H9 (cell line): Measurements from ENCODE around the gene KTN1. TPM values are rescaled to one million over a fixed set of nuclear protein-coding genes. Genes with fewer than 3 reads are reported as not detected.

ENCODE experiments used
- DNase-seq: peaks from one replicate; pipeline ENCODE4 v3.0.0-alpha.2; 2017
- H2AFZ ChIP-seq: one replicate; pipeline ENCODE4 v1.6.1; 2013; ENCODE audit warnings: mild to moderate bottlenecking, low read length, control low read depth, moderate library complexity
- H2AK5ac ChIP-seq: 2 replicates; pipeline ENCODE4 v1.6.1; 2013; ENCODE audit warnings: low read length, control low read depth, mixed read lengths; ENCODE audit not compliant: insufficient read length
- H2BK120ac ChIP-seq: one replicate; pipeline ENCODE4 v1.6.1; 2013; ENCODE audit warnings: low read depth, mild to moderate bottlenecking, low read length, control low read depth, inconsistent platforms; ENCODE audit not compliant: poor library complexity, severe bottlenecking
- H2BK12ac ChIP-seq: 2 replicates; pipeline ENCODE4 v1.6.1; 2013; ENCODE audit warnings: low read length, control low read depth, mixed read lengths, low read depth; ENCODE audit not compliant: insufficient read length
- H2BK15ac ChIP-seq: 2 replicates; pipeline ENCODE4 v1.6.1; 2013; ENCODE audit warnings: low read depth, low read length, control low read depth
- H2BK20ac ChIP-seq: one replicate; pipeline ENCODE4 v1.6.1; 2013; ENCODE audit warnings: low read depth, mild to moderate bottlenecking, low read length, control low read depth, inconsistent platforms; ENCODE audit not compliant: poor library complexity, severe bottlenecking
- H2BK5ac ChIP-seq: 2 replicates; pipeline ENCODE4 v1.6.1; 2013; ENCODE audit warnings: low read length, control low read depth, mixed read lengths; ENCODE audit not compliant: insufficient read length
- H3K14ac ChIP-seq: 2 replicates; pipeline ENCODE4 v1.6.1; 2013; ENCODE audit warnings: low read length, control low read depth; ENCODE audit not compliant: insufficient read depth
- H3K18ac ChIP-seq: 2 replicates; pipeline ENCODE4 v1.6.1; 2013; ENCODE audit warnings: low read depth, mild to moderate bottlenecking, mixed read lengths, low read length, control low read depth; ENCODE audit not compliant: insufficient read length
- H3K23ac ChIP-seq: 2 replicates; pipeline ENCODE4 v1.6.1; 2013; ENCODE audit warnings: low read length, control low read depth, mixed read lengths, low read depth; ENCODE audit not compliant: insufficient read length
- H3K23me2 ChIP-seq: 2 replicates; pipeline ENCODE4 v1.6.1; 2013; ENCODE audit warnings: low read depth, mild to moderate bottlenecking, mixed read lengths, low read length, control low read depth; ENCODE audit not compliant: insufficient read length, poor library complexity, severe bottlenecking
- H3K27ac ChIP-seq: 2 replicates; pipeline ENCODE4 v1.5.1; 2013; ENCODE audit warnings: low read length, control low read depth, mixed read lengths, low read depth; ENCODE audit not compliant: insufficient read length
- H3K27me3 ChIP-seq: 2 replicates; pipeline ENCODE4 v1.6.1; 2013; ENCODE audit warnings: low read length, control low read depth, inconsistent platforms; ENCODE audit not compliant: insufficient read depth
- H3K4ac ChIP-seq: 2 replicates; pipeline ENCODE4 v1.6.1; 2013; ENCODE audit warnings: low read depth, mild to moderate bottlenecking, control low read depth, inconsistent platforms, low read length, moderate library complexity
- H3K4me1 ChIP-seq: 2 replicates; pipeline ENCODE4 v1.6.1; 2013; ENCODE audit warnings: low read length, control low read depth, inconsistent platforms; ENCODE audit not compliant: insufficient read depth
- H3K4me2 ChIP-seq: 2 replicates; pipeline ENCODE4 v1.6.1; 2013; ENCODE audit warnings: low read length, control low read depth, mixed read lengths; ENCODE audit not compliant: insufficient read length, insufficient read depth
- H3K56ac ChIP-seq: 2 replicates; pipeline ENCODE4 v1.6.1; 2013; ENCODE audit warnings: low read depth, mild to moderate bottlenecking, mixed read lengths, low read length, control low read depth; ENCODE audit not compliant: insufficient read length
- H3K79me1 ChIP-seq: 2 replicates; pipeline ENCODE4 v1.6.1; 2013; ENCODE audit warnings: low read depth, mild to moderate bottlenecking, moderate library complexity, low read length, control low read depth, inconsistent platforms; ENCODE audit not compliant: insufficient read depth, poor library complexity, severe bottlenecking
- H3K79me2 ChIP-seq: 2 replicates; pipeline ENCODE4 v1.6.1; 2013; ENCODE audit warnings: low read length, control low read depth, inconsistent platforms; ENCODE audit not compliant: insufficient read depth
- H3K9ac ChIP-seq: 2 replicates; pipeline ENCODE4 v1.6.1; 2013; ENCODE audit warnings: low read length, control low read depth, mixed read lengths; ENCODE audit not compliant: insufficient read length; ENCODE audit errors: extremely low read depth
- H3K9me3 ChIP-seq: one replicate; pipeline ENCODE4 v1.6.1; 2013; ENCODE audit warnings: low read depth, low read length, inconsistent platforms; ENCODE audit not compliant: control insufficient read depth
- H3T11ph ChIP-seq: one replicate; pipeline ENCODE4 v1.6.1; 2013; ENCODE audit warnings: mild to moderate bottlenecking, low read length, control low read depth, inconsistent platforms
- H4K20me1 ChIP-seq: one replicate; pipeline ENCODE4 v1.6.1; 2013; ENCODE audit not compliant: control insufficient read depth, insufficient read length, insufficient read depth
- H4K5ac ChIP-seq: 2 replicates; pipeline ENCODE4 v1.6.1; 2013; ENCODE audit warnings: low read depth, mild to moderate bottlenecking, mixed read lengths, low read length, control low read depth; ENCODE audit not compliant: insufficient read length
- H4K8ac ChIP-seq: replicated peaks from 2 replicates; pipeline ENCODE4 v1.6.1; 2013; ENCODE audit warnings: low read length, control low read depth, mixed read lengths, low read depth; ENCODE audit not compliant: insufficient read length
- H4K91ac ChIP-seq: 2 replicates; pipeline ENCODE4 v1.6.1; 2013; ENCODE audit warnings: low read depth, mild to moderate bottlenecking, moderate library complexity, mixed read lengths, low read length, control low read depth; ENCODE audit not compliant: insufficient read length
- H3K27ac Mint-ChIP-seq, 3 experiments: 2 replicates in 2 of 3; 3 replicates in 1 of 3; pipeline ENCODE4 v1.8.0; 2020 to 2021; ENCODE audit warnings: mixed read lengths in 3 of 3, mild to moderate bottlenecking in 1 of 3, moderate library complexity in 1 of 3
- H3K27me3 Mint-ChIP-seq: 2 replicates; pipeline ENCODE4 v1.8.0; 2021; ENCODE audit warnings: low read depth, mild to moderate bottlenecking, moderate library complexity, mixed read lengths
- H3K36me3 Mint-ChIP-seq, 3 experiments: 2 replicates in 2 of 3; 3 replicates in 1 of 3; pipeline ENCODE4 v1.8.0; 2020 to 2021; ENCODE audit warnings: low read depth in 3 of 3, mixed read lengths in 3 of 3; ENCODE audit not compliant: insufficient read depth in 1 of 3
- H3K4me1 Mint-ChIP-seq, 2 experiments: 2 replicates each; pipeline ENCODE4 v1.8.0; 2020; ENCODE audit warnings: mixed read lengths in 2 of 2
- H3K4me3 Mint-ChIP-seq, 2 experiments: 2 replicates in 1 of 2; 3 replicates in 1 of 2; pipeline ENCODE4 v1.8.0; 2020 to 2021; ENCODE audit warnings: mild to moderate bottlenecking in 2 of 2, mixed read lengths in 2 of 2, moderate library complexity in 1 of 2
- H3K9me3 Mint-ChIP-seq, 2 experiments: 2 replicates in 1 of 2; 3 replicates in 1 of 2; pipeline ENCODE4 v1.8.0; 2020; ENCODE audit warnings: mild to moderate bottlenecking in 2 of 2, mixed read lengths in 2 of 2, moderate library complexity in 1 of 2
- total RNA-seq: library from RNA; stranded (reverse); gene quantifications from 2 replicates; pipeline ENCODE4 v1.2.1, GENCODE V29; 2021
- TF ChIP-seq, protein P1 (sequence below): fragments of 200-600 bp; sonication (generic); conservative IDR thresholded peaks from 3 replicates; pipeline ENCODE4 v1.8.0; 2021; ENCODE audit warnings: antibody characterized with exemption, mild to moderate bottlenecking

KTN1 gene
- total RNA-seq, 1 experiment from 2014 or later, result 128 TPM

DNA sequence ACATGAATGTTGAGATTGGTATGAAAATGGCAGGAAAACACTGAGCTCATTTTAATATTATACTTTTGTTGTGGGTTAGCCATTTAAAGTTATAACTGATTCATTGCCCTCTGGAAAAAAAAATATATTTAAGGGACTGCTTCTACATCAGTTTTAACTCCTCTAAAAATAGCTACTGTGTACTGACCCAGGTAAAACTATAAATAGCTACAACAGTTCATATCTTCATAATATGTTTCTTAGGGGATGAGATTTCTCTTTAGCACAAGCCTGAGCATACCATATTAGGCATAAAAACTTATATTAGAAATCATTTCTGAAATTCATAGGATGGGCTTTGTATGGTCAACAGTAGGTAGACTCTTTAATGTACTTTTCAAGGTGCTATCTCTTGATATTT lies 81.0 kb downstream of the KTN1 start:
- Histone ChIP-seq H3K4ac (no peak overlapping the region), H2AK5ac (no peak overlapping the region), H3K27me3 (no peaks in the 10 kb centered on the region), H4K8ac (no peak overlapping the region), H2BK15ac (no peak overlapping the region), H4K20me1 (no peaks in the 10 kb centered on the region), H2AFZ (no peak overlapping the region), H3K23ac (no peak overlapping the region), H2BK5ac (no peak overlapping the region), H4K5ac (no peak overlapping the region), H2BK20ac (no peak overlapping the region), H3K4me1 (no peaks in the 10 kb centered on the region), H4K91ac (no peak overlapping the region), H3K9me3 (no peaks in the 10 kb centered on the region), H2BK12ac (no peak overlapping the region), H3K18ac (no peak overlapping the region), H3K23me2 (no peaks in the 10 kb centered on the region), H2BK120ac (no peak overlapping the region), H3K56ac (no peak overlapping the region), H3K4me2 (no peak overlapping the region), H3K9ac (no peak overlapping the region), H3K79me2 (no peaks in the 10 kb centered on the region), H3K79me1 (no peaks in the 10 kb centered on the region), H3T11ph (no peak overlapping the region), H3K14ac (no peak overlapping the region), H3K27ac (no peak overlapping the region)
- peaks cover 5 to 62% (median 45%) of the 10 kb centered on the region in 3 experiments; a peak in 6 of 7 replicates for H3K36me3 Mint-ChIP-seq
- TF ChIP-seq, protein P1, sequence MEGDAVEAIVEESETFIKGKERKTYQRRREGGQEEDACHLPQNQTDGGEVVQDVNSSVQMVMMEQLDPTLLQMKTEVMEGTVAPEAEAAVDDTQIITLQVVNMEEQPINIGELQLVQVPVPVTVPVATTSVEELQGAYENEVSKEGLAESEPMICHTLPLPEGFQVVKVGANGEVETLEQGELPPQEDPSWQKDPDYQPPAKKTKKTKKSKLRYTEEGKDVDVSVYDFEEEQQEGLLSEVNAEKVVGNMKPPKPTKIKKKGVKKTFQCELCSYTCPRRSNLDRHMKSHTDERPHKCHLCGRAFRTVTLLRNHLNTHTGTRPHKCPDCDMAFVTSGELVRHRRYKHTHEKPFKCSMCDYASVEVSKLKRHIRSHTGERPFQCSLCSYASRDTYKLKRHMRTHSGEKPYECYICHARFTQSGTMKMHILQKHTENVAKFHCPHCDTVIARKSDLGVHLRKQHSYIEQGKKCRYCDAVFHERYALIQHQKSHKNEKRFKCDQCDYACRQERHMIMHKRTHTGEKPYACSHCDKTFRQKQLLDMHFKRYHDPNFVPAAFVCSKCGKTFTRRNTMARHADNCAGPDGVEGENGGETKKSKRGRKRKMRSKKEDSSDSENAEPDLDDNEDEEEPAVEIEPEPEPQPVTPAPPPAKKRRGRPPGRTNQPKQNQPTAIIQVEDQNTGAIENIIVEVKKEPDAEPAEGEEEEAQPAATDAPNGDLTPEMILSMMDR, result no peak
- no peak for DNase-seq
- H3K4me1 Mint-ChIP-seq, result no peaks in the 10 kb centered on the region
- H3K4me3 Mint-ChIP-seq, result no peak overlapping the region
- no peaks in the 10 kb centered on the region for H3K27me3 Mint-ChIP-seq
- H3K27ac Mint-ChIP-seq, result no peak overlapping the region
- no peaks in the 10 kb centered on the region for H3K9me3 Mint-ChIP-seq
